IPS DF 6.9 (cell line): ENCODE measurements around the gene ARNT2.

Experiments used
- DNase-seq: peaks from one replicate; pipeline ENCODE4 v3.0.0-alpha.2; 2013; ENCODE audit warnings: low read depth, low spot score
- H3K27ac ChIP-seq: one replicate; pipeline ENCODE4 v1.5.1; 2013; ENCODE audit warnings: low read length, control low read depth
- H3K27me3 ChIP-seq: 2 replicates; pipeline ENCODE4 v1.6.1; 2013; ENCODE audit warnings: mild to moderate bottlenecking, low read length; ENCODE audit not compliant: control insufficient read depth, insufficient read depth
- H3K36me3 ChIP-seq: 2 replicates; pipeline ENCODE4 v1.6.1; 2013; ENCODE audit warnings: low read length; ENCODE audit not compliant: control insufficient read depth, insufficient read depth
- H3K4me1 ChIP-seq: 2 replicates; pipeline ENCODE4 v1.6.1; 2013; ENCODE audit warnings: low read length; ENCODE audit not compliant: control insufficient read depth, insufficient read depth
- H3K4me3 ChIP-seq: 2 replicates; pipeline ENCODE4 v1.5.1; 2013; ENCODE audit warnings: mild to moderate bottlenecking, low read length
- H3K9me3 ChIP-seq: 2 replicates; pipeline ENCODE4 v1.6.1; 2013; ENCODE audit warnings: low read length, inconsistent platforms; ENCODE audit not compliant: control insufficient read depth, insufficient read depth
- WGBS: extraction: QIAGEN DNeasy Blood & Tissue Kit; methylation state at CpG from one replicate; pipeline ENCODE4 v1.1.7; 2013; ENCODE audit warnings: mixed read lengths, missing lambda C conversion rate; ENCODE audit not compliant: insufficient read length, insufficient coverage; 5-methylcytosine and 5-hydroxymethylcytosine counted together

The ARNT2 gene

GRCh38 chr15:80512726-80513660 is 108.8 kb downstream of the ARNT2 start:
- Histone ChIP-seq H3K36me3 (no peaks in the 10 kb centered on the region), H3K4me3 (no peak overlapping the region), H3K4me1 (no peaks in the 10 kb centered on the region), H3K27ac (no peak overlapping the region), H3K9me3 (no peaks in the 10 kb centered on the region), H3K27me3 (no peaks in the 10 kb centered on the region)
- no CpG with 5 or more reads among the region's 4 CpGs for WGBS
- DNase-seq: peak; percentile 5

- Histone ChIP-seq H3K27ac (no peak overlapping the region), H3K4me1 (no peaks in the 10 kb centered on the region), H3K4me3 (no peak overlapping the region), H3K36me3 (no peaks in the 10 kb centered on the region), H3K27me3 (no peaks in the 10 kb centered on the region), H3K9me3 (no peaks in the 10 kb centered on the region)
- no CpG with 5 or more reads among the region's 10 CpGs for WGBS
- no peak for DNase-seq
Observed at GRCh38 chr15:80514071-80514780, 110.0 kb downstream of the ARNT2 start.

DNA sequence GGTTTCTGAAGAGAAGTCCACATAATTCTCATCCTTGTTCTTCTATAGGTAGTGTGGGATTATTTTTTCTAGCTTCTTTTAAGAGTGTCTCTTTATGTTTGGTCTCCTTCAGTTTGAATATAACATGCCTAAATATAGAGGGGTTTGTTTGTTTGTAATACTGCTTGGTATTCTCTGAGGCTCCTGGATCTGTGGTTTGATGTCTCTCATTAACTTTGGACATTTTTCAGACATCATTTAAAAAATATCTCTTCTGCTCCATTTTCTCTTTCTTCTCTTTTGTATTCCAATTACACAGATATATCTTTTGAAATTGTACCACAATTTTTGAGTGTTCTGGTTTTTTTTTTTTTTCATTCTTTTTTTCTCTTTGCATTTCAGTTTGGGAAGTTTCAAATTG is 113.1 kb downstream of the ARNT2 start:
- H3K9me3 ChIP-seq: no peaks in the 10 kb centered on the region
- H3K27ac ChIP-seq: no peak overlapping the region
- no peaks in the 10 kb centered on the region for H3K27me3 ChIP-seq
- no peak overlapping the region for H3K4me3 ChIP-seq
- H3K36me3 ChIP-seq: no peaks in the 10 kb centered on the region
- no peak for DNase-seq
- H3K4me1 ChIP-seq: no peaks in the 10 kb centered on the region

DNA sequence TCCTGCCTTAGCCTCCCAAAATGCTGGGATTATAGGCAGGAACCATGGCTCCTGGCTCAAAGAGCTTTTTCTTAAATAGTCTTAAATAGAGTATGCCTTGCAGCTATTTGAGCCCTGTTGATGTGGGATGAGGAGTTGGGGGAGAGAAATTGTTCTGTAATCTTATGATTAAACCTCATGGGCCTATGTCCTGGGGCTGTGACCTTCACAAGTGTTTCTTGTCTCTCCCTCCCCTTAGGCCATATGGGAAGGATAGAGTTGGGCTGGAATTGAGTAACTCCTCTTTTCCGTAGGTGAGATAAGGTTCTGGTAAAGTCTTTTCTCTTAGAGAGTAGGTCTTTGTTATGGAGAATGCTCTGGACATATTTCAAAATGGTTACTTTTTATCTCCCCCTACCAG is 114.3 kb downstream of the ARNT2 start:
- Histone ChIP-seq H3K27me3 (no peaks in the 10 kb centered on the region; the same call in 1 of the 2 replicates), H3K4me1 (no peaks in the 10 kb centered on the region), H3K36me3 (no peaks in the 10 kb centered on the region), H3K27ac (no peak overlapping the region), H3K9me3 (no peaks in the 10 kb centered on the region), H3K4me3 (no peak overlapping the region)
- no peak for DNase-seq
- no CpG with 5 or more reads among the region's 1 CpG for WGBS

- no peaks in the 10 kb centered on the region; the same call in 1 of the 2 replicates for H3K27me3 ChIP-seq
- no peak overlapping the region for H3K27ac ChIP-seq
- H3K36me3 ChIP-seq: no peaks in the 10 kb centered on the region
- no peaks in the 10 kb centered on the region for H3K4me1 ChIP-seq
- H3K9me3 ChIP-seq: no peaks in the 10 kb centered on the region
- H3K4me3 ChIP-seq: no peak overlapping the region
- WGBS: no CpG with 5 or more reads among the region's 2 CpGs
- no peak for DNase-seq
Observed at GRCh38 chr15:80523746-80524145, 119.6 kb downstream of the ARNT2 start.

GRCh38 chr15:80525853-80526252 is 121.7 kb downstream of the ARNT2 start:
- Histone ChIP-seq H3K4me1 (no peaks in the 10 kb centered on the region), H3K27ac (no peak overlapping the region), H3K27me3 (no peaks in the 10 kb centered on the region; the same call in 1 of the 2 replicates), H3K9me3 (no peaks in the 10 kb centered on the region), H3K36me3 (no peaks in the 10 kb centered on the region), H3K4me3 (no peak overlapping the region)
- no CpG with 5 or more reads among the region's 2 CpGs for WGBS
- no peak for DNase-seq

GRCh38 chr15:80526556-80527340 is 122.6 kb downstream of the ARNT2 start:
- no peak for DNase-seq
- H3K27ac ChIP-seq: no peak overlapping the region
- whole genome bisulfite sequencing: no CpG with 5 or more reads among the region's 3 CpGs
- H3K27me3 ChIP-seq: no peaks in the 10 kb centered on the region; the same call in 1 of the 2 replicates
- no peak overlapping the region for H3K4me3 ChIP-seq
- no peaks in the 10 kb centered on the region for H3K36me3 ChIP-seq
- no peaks in the 10 kb centered on the region for H3K9me3 ChIP-seq
- H3K4me1 ChIP-seq: no peaks in the 10 kb centered on the region

DNA sequence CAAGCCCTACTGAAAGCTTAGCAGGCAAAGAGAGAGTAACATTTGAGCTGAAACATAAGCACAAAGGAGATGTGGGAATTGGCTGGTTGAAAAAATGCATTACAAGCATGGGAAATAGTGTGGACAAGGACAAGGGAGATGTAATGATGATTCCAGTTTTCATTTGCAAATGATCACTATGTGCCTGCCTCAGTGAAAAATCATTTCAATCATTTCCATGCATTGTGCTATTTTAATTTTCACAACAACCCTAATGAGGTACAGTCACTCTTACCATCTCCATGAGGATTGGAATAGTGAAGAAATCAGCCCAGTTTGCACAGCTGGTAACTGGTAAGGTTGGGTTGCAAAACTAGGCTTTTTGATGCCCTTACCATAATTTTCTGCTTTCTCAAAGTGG is 123.2 kb downstream of the ARNT2 start:
- Histone ChIP-seq H3K36me3 (no peaks in the 10 kb centered on the region), H3K4me3 (no peak overlapping the region), H3K27me3 (no peaks in the 10 kb centered on the region; the same call in 1 of the 2 replicates), H3K27ac (no peak overlapping the region), H3K4me1 (no peaks in the 10 kb centered on the region), H3K9me3 (no peaks in the 10 kb centered on the region)
- DNase-seq: no peak

DNA sequence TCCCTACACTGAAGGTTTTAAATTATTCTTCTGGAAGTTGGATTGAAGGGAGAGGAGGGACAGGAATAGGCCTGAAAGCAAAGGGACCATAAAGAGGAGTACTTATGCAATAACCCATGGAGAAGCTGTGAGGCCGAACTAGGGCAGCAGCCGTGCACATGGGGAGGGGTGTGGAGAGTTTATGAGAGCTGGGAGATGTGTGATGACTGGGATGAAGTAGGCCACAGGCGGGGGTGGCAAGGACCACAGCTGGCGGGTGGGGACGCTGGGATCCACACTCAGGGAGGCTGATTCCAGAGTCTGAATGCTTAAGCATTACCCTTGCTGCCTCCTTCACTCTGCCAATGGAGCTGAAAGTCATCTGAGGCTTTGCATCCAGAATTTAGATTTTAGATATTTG is 123.8 kb downstream of the ARNT2 start:
- WGBS: no CpG with 5 or more reads among the region's 5 CpGs
- no peaks in the 10 kb centered on the region for H3K4me1 ChIP-seq
- no peaks in the 10 kb centered on the region for H3K9me3 ChIP-seq
- no peaks in the 10 kb centered on the region; the same call in 1 of the 2 replicates for H3K27me3 ChIP-seq
- no peak for DNase-seq
- H3K36me3 ChIP-seq: no peaks in the 10 kb centered on the region
- H3K4me3 ChIP-seq: no peak overlapping the region
- H3K27ac ChIP-seq: no peak overlapping the region

- H3K27me3 ChIP-seq: no peaks in the 10 kb centered on the region
- WGBS: no CpG with 5 or more reads among the region's 5 CpGs
Observed at GRCh38 chr15:80530737-80531365, 126.7 kb downstream of the ARNT2 start.

More at GRCh38 chr15:80530737-80531365, 126.7 kb downstream of the ARNT2 start:
- no peak overlapping the region for H3K4me3 ChIP-seq
- no peaks in the 10 kb centered on the region for H3K36me3 ChIP-seq
- no peak for DNase-seq
- no peaks in the 10 kb centered on the region for H3K9me3 ChIP-seq
- H3K27ac ChIP-seq: no peak overlapping the region
- H3K4me1 ChIP-seq: no peaks in the 10 kb centered on the region
